ENCODE data around the gene IGSF11. TPM values are rescaled to one million over a fixed set of nuclear protein-coding genes. Genes with fewer than 3 reads are reported as not detected.

IGSF11 gene
- total RNA-seq, 1 donor from 2014 or later, result 2.7 TPM

DNA sequence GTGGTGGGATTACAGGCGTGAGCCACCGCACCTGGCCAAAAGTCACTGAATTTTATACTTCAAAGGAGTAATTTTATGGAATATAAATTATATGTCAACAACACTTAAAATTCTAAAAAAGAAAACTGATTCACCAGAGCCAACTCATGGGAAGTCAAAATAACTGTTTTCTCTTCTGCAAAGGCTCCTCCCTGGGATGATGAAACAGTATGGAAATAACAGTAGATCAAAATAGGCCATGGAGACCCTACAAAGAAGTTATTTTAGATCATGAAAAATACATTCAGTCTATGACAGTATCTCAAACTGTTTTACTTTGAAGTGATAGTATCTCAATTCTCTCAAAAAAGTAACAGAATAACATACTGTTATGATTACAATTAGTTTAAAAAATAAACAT lies 102.7 kb downstream of the IGSF11 start:
- Histone ChIP-seq H3K79me2 (ENCODE audit: low read depth) (no peaks in the 10 kb centered on the region), H3F3A (ENCODE audit: low read depth) (no peaks in the 10 kb centered on the region), H3K4me1 (peaks cover 4% of the 10 kb centered on the region), H3K36me3 (no peaks in the 10 kb centered on the region), H3K27me3 (no peaks in the 10 kb centered on the region), H3K4me2 (no peak overlapping the region), H2AFZ (replicated peaks) (no peak overlapping the region), H3K27ac (no peak overlapping the region), H3K9me3 (ENCODE audit: low read depth) (no peaks in the 10 kb centered on the region), H4K20me1 (ENCODE audit: low read depth) (no peaks in the 10 kb centered on the region), H3K4me3 (no peak overlapping the region), H3K9ac (no peak overlapping the region)
- H3K9me3 Mint-ChIP-seq, result no peaks in the 10 kb centered on the region
- H3K27me3 Mint-ChIP-seq (ENCODE audit: insufficient read depth, low read depth), result no peaks in the 10 kb centered on the region
- DNase-seq (ENCODE audit: low spot score), result no peak
- H3K36me3 Mint-ChIP-seq, result no peaks in the 10 kb centered on the region
- TF ChIP-seq EZH2 (IDR thresholded peaks at IDR 0.05) (no peak), EZH2phosphoT487 (IDR thresholded peaks at IDR 0.05) (no peak)
- TF ChIP-seq, protein P1, sequence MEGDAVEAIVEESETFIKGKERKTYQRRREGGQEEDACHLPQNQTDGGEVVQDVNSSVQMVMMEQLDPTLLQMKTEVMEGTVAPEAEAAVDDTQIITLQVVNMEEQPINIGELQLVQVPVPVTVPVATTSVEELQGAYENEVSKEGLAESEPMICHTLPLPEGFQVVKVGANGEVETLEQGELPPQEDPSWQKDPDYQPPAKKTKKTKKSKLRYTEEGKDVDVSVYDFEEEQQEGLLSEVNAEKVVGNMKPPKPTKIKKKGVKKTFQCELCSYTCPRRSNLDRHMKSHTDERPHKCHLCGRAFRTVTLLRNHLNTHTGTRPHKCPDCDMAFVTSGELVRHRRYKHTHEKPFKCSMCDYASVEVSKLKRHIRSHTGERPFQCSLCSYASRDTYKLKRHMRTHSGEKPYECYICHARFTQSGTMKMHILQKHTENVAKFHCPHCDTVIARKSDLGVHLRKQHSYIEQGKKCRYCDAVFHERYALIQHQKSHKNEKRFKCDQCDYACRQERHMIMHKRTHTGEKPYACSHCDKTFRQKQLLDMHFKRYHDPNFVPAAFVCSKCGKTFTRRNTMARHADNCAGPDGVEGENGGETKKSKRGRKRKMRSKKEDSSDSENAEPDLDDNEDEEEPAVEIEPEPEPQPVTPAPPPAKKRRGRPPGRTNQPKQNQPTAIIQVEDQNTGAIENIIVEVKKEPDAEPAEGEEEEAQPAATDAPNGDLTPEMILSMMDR (IDR thresholded peaks at IDR 0.05), result no peak
- no peak overlapping the region for H3K27ac Mint-ChIP-seq
- no peaks in the 10 kb centered on the region for H3K4me1 Mint-ChIP-seq
- H3K4me3 Mint-ChIP-seq, result no peak overlapping the region

DNA sequence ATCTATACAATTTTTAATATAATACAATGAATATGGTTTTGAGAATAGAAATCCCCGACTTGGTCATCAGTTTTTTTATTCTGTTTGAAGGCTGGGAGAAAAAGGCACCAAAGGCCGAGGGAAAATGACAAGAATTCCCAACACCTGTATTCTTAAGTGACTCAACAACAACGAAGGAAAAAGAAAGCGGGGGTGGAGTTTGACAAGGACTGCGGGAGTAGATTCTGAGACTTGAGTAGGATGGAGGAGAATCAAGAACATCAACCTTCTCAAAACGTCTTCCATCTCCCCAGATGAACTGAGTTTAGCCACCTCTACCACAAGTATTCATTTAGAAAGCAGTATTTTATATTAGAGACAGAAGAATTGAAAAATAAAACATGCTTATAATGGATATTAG lies 107.2 kb downstream of the IGSF11 start:
- Histone ChIP-seq H3K79me2 (ENCODE audit: low read depth) (no peaks in the 10 kb centered on the region), H3K9ac (no peak overlapping the region), H3K27ac (no peak overlapping the region), H3K4me1 (peaks cover 12% of the 10 kb centered on the region), H3K36me3 (no peaks in the 10 kb centered on the region), H3K4me2 (no peak overlapping the region), H4K20me1 (ENCODE audit: low read depth) (no peaks in the 10 kb centered on the region), H3K27me3 (no peaks in the 10 kb centered on the region), H3K9me3 (ENCODE audit: low read depth) (no peaks in the 10 kb centered on the region), H3K4me3 (no peak overlapping the region), H2AFZ (replicated peaks) (no peak overlapping the region), H3F3A (ENCODE audit: low read depth) (no peaks in the 10 kb centered on the region)
- no peaks in the 10 kb centered on the region for H3K9me3 Mint-ChIP-seq
- no peak for DNase-seq (ENCODE audit: low spot score)
- no peaks in the 10 kb centered on the region for H3K36me3 Mint-ChIP-seq
- TF ChIP-seq, protein P1 (IDR thresholded peaks at IDR 0.05), result no peak
- TF ChIP-seq EZH2phosphoT487 (IDR thresholded peaks at IDR 0.05) (no peak), EZH2 (IDR thresholded peaks at IDR 0.05) (no peak)
- peaks cover 2% of the 10 kb centered on the region for H3K4me1 Mint-ChIP-seq
- no peaks in the 10 kb centered on the region for H3K27me3 Mint-ChIP-seq (ENCODE audit: insufficient read depth, low read depth)
- no peak overlapping the region for H3K4me3 Mint-ChIP-seq
- no peak overlapping the region for H3K27ac Mint-ChIP-seq

DNA sequence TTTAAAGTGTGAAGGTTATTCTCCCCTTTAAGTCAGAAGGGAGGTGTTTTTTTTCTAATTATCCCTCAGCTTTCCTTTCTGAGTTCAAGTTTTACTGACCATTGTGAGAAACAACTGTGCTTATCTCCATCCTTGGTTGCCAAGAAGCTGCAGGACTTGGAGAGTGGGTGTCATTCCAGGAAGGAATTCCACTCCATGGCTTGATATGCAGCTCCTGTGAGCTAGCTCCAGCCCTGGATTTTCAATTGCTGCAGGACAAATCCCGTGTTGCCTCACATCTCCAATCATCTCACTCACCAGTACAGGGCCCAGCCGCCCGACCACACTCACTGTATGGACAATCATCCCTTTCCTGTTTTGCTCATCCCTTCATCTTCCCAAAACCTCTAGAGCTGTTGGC lies 122.5 kb downstream of the IGSF11 start:
- no peaks in the 10 kb centered on the region for H3K36me3 ChIP-seq
- H3F3A ChIP-seq (ENCODE audit: low read depth), result no peaks in the 10 kb centered on the region
- H3K36me3 Mint-ChIP-seq, result no peaks in the 10 kb centered on the region
- H3K27me3 Mint-ChIP-seq (ENCODE audit: insufficient read depth, low read depth), result peaks cover 2% of the 10 kb centered on the region
- H3K9ac ChIP-seq, result no peak overlapping the region
- no peak overlapping the region for H3K4me3 ChIP-seq
- no peaks in the 10 kb centered on the region for H3K9me3 Mint-ChIP-seq
- no peaks in the 10 kb centered on the region for H3K27me3 ChIP-seq
- no peak overlapping the region for H3K4me2 ChIP-seq
- H3K4me1 Mint-ChIP-seq, result peaks cover 4% of the 10 kb centered on the region
- H3K79me2 ChIP-seq (ENCODE audit: low read depth), result no peaks in the 10 kb centered on the region
- no peaks in the 10 kb centered on the region for H3K9me3 ChIP-seq (ENCODE audit: low read depth)
- peaks cover 7% of the 10 kb centered on the region for H3K4me1 ChIP-seq
- no peak overlapping the region for H2AFZ ChIP-seq (replicated peaks)
- no peaks in the 10 kb centered on the region for H4K20me1 ChIP-seq (ENCODE audit: low read depth)
- DNase-seq (ENCODE audit: low spot score), result no peak
- H3K4me3 Mint-ChIP-seq, result no peak overlapping the region
- no peak for TF ChIP-seq EZH2 (IDR thresholded peaks at IDR 0.05)
- no peak for TF ChIP-seq EZH2phosphoT487 (IDR thresholded peaks at IDR 0.05)
- TF ChIP-seq, protein P1 (IDR thresholded peaks at IDR 0.05), result no peak
- no peak overlapping the region for H3K27ac Mint-ChIP-seq
- H3K27ac ChIP-seq, result no peak overlapping the region
